ENCODE measurements around the gene PXYLP1.

Gene PXYLP1

DNA sequence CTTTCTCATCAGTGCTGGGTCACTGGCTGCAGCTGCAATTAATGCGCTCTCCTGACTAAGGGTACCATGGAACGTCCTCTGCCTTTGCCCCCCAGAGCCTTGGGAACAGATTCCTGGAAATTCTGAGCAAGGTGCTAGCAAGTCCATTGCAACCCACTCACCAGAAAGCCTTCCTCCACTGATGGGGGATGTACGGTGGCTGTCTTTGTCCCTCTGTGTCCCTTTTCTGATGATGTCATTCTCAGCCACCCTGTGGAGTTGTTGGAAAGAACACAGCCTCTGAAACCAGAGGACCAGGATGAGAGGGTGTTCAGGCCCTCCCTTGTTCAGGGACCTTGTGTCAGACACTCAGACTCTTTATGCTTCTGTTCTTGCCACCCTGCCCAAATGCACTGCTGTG, 98.6 kb downstream of the PXYLP1 start:
- no peak for DNase-seq

DNA sequence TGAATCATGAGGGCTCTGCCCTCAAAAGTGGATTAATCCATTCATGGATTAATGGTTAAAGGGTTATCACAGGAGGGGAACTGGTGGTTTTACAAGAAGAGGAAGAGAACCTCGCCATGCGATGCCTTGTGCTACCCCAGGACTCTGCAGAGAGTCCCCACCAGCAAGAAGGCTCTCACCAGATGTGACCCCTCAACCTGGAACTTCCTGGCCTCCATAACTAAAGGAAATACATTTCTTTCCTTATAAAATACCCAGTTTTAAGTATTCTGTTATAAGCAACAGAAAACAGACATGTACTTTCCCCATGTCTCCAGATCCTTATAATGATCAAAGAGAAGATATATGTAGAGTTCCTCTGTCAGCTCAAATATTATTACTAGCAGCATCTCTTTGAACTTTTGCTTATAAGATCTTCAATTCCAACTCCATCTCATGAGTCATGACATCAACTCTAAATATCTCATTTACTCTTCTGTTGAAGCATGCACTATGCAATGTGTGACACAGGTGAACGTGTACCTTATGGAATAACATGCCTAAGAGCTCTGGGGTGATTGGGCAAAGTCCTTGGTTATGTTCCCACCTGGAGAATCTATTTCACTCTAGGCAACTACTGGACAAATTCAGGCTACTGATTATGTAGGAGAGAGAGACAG, 99.2 kb downstream of the PXYLP1 start:
- no peak for DNase-seq

DNA sequence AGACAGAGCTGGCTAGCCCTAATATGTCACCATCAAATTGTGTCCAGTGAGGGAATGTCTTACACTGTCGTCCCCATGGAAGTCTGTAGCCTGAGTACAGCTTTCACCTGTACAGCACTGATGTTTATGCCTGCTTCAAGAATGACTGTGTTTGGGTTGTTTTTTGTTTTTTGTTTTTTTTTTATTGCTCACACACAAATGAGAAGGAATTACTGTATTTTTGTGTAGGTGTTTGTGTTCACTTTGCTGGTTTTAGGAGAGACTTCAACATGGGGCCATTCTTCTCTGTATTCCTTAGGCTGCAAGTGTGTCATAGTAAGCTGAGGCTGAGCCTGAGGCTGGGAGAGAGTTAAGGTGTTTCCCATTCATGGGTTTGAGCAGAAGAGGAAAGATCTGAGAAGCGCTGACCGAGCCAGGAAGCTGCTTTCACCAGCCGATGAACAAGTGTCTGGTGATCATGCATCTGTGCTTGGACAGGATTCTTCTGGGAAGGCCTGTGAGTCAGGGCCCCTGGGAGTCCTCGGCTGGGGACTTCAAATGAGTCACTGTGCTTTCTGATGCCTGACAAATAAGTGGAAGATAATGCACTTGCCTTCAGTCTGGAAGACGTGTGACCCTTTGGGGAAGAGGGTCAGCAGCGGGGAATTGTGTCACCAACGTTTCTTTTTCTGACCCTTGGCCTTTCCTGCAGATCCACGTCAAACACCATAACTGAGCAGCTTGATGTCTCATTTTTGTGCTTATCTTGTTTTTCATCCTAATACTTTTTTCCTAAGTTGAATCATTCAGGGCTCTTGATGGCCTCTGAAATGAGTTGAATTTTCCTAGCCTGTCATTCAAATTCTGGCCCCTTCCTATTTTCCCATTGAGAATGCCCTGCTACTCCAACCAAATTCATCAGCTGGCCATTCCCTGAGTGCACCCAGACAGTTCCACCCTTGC, 100.0 kb downstream of the PXYLP1 start:
- peak; percentile 95 for DNase-seq

DNA sequence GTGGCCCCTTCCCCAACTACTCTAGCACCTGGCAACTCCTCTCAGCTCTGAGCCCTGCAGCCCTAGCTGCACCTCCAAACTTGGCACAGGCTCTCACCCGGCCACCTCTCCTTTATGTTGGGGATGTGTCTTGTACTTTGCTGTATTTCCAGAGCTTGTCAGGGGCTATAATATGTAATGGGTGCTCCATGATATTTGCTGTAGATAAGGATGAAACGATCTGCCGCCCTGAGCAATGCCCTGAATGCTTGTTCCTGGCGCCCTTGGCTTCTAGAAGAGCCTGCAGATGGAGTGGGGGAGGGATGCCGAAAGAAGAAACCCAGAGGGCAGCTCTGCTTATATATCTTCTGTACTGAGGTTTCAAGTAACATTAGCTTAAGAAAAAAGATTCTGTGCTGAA, 100.8 kb downstream of the PXYLP1 start:
- DNase-seq = no peak

DNA sequence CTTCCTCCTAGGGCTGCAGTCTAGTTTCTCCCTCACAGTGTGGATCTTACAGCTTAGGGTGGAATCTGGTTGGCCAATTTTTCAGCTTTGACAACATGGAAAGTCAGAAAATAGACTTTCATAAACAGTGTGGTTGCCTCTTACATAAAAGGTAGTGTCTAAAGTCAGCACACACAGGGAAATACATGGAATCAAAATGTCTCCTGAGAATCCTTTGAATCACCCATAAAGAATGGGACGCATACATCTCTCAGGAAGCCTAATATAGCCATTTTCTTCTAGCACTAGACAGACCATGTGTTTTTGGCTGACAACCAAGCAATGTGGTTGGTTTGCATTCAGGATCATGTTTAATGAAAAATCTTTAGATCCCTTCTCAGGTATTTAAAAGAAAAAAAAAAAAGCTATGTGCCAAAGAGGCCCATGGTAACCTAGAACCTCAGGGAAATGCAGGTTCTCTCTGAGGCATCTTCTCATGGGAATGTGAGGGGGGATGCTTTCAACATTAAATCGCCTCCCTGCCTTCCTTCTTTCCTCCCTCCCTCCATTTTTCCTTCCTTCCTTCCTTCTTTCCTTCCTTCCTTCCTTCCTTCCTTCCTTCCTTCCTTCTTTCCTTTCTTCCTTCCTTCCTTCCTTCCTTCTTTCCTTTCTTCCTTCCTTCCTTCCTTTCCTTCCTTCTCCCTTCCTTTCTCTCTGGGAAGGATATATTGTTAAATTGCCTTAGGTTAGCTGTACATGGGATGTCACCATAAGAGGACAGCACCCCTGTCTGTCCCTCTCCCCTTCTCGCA, 102.4 kb downstream of the PXYLP1 start:
- no peak for DNase-seq

DNA sequence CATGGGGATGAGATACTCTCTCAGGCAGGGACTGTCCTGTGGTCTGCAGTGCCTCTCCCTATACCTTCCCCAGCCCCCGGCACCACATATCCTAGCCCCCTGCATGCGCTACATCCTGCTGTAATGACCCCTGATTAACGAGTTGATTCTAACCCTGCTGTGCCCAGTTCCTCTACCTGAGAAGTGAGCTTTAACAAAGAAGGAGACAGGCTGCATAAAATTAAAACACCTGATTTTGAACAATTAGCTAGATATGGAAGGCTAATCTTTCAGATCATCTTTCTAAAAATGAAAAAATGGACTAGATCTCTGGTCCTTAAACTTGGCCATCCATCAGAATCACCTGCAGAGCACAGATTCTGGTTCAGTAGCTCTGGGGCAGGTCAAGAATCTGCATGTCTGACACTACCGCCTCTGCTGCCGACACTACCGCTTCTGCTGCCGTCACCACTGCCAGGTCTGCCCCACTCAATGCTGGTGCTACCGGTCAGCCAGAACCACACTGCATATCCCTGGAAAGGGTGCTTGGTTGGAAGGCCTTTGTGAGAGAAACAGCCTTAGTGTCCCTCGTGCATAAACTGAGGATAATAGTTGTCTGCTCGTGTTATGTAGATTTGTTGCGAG, 103.1 kb downstream of the PXYLP1 start:
- no peak for DNase-seq

DNA sequence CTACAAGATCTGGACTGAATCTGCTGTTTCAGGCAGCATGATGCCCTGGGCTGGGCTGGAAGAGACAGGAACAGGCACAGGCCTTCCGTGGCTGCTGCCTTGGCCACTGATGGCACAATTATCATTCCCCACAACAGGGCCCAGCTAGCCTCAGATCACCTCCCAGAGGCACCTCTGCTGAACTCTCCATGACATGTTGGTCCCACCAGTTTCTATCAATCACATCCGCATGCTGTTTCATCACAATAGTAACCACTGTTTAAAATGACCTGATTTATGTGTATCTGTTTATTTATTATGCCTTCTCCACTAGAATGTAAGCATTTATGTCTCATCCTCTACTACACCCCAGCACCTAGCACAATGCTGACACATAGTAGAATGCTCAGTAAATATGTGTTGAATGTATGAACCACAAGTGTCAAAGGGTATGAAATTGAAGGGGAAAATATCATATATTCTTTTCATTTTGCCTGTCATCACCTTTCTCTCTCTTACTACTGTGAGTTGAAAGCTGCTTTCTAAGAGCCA, 104.0 kb downstream of the PXYLP1 start:
- peak; percentile 62 for DNase-seq

DNA sequence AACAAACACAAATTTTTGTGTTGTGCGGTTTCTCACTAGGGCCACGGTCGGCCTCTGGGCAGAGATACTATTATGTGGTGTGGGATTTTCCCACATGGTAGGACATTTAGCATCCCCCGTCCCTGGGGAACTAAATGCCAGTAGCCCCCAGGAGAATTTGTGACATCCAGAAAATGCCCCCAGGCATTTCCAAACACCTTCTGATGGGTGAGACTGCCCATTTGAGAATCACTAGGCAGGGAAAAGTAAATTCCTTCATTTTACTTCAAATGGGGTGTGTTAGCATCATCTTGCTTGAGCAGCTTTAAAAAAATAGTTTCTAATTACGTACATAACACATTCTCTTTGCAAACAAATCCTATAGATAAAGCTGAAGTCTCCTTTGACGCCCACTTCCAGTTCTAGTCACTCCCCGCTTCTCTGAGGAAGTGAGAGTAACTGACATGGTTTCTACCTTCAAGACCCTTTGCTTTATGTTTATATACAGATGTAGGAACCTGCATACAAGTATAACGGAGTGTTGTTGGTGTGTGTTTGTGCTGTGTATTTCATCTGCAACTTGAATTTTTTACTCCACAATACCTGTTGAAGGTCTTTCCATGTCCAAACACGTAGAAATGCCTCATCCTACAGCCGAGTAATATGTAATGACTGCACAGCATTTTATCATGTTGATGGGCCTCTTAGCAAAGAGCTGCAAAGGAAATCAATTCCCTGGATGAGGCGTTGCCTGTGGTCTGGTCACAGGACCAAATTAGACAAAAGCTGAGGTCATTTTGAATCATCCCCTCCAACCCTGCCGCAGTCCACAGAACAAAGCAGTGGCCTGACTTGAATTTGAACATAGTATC, 105.3 kb downstream of the PXYLP1 start:
- DNase-seq = peak; percentile 78

DNA sequence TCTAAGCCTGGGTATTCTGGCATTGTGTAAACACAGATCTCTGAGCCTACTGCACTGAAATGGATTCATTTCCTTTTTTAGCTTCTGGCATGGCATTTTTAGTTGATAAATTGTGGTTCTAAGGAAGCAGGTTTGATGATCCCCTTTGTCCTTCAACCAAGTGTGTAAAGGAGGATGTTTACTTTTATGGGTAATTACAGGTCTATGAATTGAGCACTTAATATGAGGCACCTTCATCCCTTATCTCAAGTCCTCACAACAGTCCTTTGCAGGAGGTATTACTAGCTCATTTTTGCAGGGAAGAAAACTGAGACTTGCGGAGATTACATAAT, 105.9 kb downstream of the PXYLP1 start:
- no peak for DNase-seq

DNA sequence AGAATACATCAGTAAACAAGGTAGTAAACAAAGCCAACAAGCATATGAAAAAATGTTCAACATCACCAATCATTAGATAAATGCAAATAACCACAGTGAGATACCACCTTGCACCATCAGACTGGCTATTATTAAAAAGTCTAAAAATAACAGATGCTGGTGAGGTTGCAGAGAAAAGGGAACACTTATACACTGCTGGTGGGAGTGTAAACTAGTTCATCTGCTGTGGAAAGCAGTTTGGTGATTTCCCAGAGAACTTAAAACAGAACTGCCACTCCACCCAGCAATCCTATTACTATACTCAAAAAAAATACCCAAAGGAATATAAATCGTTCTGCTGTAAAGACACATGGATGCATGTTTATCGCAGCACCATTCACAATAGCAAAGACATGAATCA, 106.4 kb downstream of the PXYLP1 start:
- no peak for DNase-seq

DNA sequence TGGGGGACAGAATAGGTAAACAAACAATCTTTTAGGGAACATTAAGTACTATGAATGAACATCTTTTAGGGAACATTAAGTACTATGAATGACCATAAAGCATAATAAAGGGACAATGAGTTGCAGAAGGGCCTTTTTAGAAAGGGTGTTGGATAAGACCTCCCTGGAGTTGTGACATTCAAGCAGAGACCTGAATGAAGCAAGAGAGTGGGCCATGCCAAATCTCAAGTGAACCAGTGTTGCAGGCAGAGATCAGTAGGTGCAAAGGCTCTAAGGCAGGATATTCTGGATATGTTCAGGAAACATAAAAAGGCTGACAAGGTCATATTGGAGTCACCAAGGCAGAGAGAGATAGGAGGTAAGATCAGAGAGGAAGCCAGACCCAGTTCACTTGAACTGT, 107.3 kb downstream of the PXYLP1 start:
- DNase-seq = no peak

DNA sequence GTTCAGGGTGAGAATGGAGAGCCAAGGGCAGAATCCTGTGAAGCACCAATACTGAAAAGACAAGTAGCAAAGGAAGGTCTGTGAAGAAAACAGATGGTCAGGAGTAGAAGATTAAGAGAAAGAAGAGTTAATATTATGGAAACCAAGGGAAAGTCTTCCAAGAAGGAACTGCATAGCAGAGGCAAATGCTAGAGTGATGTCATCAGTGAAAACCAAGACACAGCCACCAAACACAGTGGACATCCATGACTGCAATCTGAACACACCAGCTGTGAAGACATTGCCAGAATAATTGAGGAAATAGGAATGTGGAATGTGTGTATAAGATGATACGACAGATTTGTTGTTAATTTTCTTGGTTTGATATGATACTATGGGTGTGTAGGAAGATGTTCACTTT, 109.9 kb downstream of the PXYLP1 start:
- no peak for DNase-seq

DNA sequence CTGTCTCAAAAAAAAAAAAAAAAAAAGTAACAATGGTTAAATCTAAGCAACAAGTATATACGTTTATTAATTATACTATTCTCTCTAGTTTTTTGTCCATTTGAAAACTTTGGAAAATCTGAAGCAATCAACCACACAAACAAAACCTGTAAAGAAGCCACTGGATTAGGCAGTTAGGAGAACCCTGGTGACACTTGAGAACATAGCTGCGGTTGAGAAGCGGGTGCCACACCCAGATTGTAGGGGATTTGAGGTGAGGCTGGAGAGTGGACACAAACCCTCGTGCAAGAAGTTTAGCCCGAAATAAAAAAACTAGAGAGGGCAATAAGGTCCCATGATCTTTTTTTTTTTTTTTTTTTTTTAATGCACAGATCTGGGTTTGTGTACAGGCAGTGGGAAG, 110.8 kb downstream of the PXYLP1 start:
- DNase-seq = no peak

DNA sequence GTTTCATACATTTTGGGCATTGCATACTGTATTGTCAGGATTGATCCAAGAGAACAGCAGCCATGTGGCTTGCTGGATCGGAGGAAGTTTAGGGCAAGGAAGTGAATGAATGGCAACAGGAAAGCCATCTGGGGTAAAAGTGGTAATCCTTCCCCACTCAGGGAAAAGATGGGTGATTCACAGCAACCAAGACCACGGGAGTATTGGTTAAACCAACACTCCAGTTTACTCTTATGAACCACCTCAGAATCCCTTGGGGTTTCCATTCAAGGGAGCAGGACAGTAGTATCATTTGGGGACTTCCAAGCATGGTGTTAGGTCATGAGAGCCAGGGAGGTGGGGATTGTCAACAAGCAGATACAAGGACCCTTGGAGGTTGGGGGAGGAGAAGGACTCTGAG, 111.5 kb downstream of the PXYLP1 start:
- no peak for DNase-seq

DNA sequence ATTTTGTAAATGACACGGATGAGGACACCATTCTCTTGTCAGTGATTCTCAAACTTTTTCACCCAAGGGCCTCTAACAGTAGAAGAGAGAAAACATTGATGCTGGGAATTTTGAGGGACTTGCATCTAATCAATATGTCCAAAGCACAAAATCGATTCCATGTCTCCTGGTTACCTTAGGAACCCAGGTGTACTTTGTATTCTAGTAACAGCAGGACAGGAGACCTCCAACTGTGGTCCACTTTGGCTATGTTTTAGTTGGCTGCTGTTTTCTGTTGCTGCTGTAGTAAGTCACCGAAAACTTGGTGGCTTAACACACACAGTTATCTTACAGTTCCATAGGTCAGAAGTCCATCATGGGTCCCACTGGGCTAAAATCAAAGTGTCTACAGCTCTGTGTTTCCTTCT, 112.2 kb downstream of the PXYLP1 start:
- no peak for DNase-seq
